Measurements from ENCODE around the gene C6. TPM values are rescaled to one million over a fixed set of nuclear protein-coding genes. Genes with fewer than 3 reads are reported as not detected.

C6 gene
- total RNA-seq, 1 donor from 2014 or later, result 9.8 TPM

DNA sequence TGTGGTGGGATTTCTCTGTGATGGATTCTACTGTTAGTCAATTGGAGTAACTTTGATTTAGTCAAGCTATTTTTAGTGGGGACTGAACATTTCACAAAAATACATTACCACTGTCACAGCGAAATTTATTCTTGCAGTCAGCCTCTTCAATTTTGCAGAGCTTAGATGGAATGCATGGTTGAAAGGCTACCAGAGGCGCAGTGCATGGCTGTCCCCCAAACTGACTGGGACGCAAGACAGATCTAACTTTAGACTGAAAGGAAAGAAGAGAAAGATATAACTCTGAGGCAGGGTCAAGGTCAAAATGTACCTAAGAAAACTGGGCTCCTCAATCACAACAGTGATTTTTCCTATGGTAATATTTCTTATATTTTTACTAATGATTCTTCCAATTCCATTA, 13.7 kb downstream of the C6 start:
- H3K4me1 ChIP-seq, result no peaks in the 10 kb centered on the region
- no peak overlapping the region for H3K27ac ChIP-seq
- DNase-seq (no peak), ATAC-seq (no peak)
- no peaks in the 10 kb centered on the region for H3K9me3 ChIP-seq
- no peaks in the 10 kb centered on the region for H3K36me3 ChIP-seq
- TF ChIP-seq, protein P1, sequence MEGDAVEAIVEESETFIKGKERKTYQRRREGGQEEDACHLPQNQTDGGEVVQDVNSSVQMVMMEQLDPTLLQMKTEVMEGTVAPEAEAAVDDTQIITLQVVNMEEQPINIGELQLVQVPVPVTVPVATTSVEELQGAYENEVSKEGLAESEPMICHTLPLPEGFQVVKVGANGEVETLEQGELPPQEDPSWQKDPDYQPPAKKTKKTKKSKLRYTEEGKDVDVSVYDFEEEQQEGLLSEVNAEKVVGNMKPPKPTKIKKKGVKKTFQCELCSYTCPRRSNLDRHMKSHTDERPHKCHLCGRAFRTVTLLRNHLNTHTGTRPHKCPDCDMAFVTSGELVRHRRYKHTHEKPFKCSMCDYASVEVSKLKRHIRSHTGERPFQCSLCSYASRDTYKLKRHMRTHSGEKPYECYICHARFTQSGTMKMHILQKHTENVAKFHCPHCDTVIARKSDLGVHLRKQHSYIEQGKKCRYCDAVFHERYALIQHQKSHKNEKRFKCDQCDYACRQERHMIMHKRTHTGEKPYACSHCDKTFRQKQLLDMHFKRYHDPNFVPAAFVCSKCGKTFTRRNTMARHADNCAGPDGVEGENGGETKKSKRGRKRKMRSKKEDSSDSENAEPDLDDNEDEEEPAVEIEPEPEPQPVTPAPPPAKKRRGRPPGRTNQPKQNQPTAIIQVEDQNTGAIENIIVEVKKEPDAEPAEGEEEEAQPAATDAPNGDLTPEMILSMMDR (IDR thresholded peaks at IDR 0.05), result no peak
- intact Hi-C loops (cut with DNase I), result no loop called here
- no peaks in the 10 kb centered on the region for H3K27me3 ChIP-seq (ENCODE audit: low read depth)
- no peak overlapping the region for H3K4me3 ChIP-seq

DNA sequence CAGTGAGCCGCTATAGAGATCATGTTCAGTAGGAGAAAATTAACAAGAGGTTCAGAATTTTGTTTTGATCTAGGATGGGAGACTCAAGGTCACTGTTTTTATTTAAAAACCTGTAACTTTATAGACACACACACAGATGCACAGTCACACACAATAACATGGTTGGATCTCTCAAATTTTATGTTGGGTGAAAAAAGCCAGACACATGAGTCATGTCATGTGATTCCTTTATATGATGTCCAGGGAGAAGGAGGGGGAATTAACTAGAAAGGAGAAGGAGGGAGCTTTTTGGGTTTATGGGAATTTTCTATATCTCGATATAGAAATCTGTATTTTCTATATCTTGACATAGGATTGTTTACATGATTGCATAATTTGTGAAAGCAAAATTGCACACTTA, 17.1 kb downstream of the C6 start:
- H3K36me3 ChIP-seq, result no peaks in the 10 kb centered on the region
- H3K4me1 ChIP-seq, result peaks cover 12% of the 10 kb centered on the region
- H3K4me3 ChIP-seq, result no peak overlapping the region
- H3K27me3 ChIP-seq (ENCODE audit: low read depth), result no peaks in the 10 kb centered on the region
- H3K27ac ChIP-seq, result no peak overlapping the region
- TF ChIP-seq, protein P1 (IDR thresholded peaks at IDR 0.05), result no peak
- intact Hi-C loops (cut with DNase I), result no loop called here
- H3K9me3 ChIP-seq, result no peaks in the 10 kb centered on the region
- no peak for DNase-seq
- no peak for ATAC-seq

DNA sequence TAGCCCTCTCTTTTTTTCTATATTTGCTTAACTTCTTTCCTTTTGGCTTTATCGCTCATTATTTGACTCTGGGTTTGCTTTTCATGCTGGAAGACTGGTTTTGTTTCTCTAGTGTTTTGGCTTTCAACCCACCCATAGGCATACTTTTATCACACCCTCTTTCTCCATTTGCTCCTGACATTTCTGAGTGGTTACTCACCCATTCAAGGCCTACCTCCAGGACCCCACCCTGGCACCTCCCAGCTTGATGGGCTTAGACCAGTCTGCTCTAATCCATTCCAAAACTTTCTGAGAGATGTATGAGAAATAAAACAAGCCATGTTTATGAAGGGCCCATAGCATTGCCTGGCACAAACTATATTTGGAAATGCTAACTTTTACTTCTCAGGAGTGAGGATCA, 18.1 kb downstream of the C6 start:
- intact Hi-C loops (cut with DNase I), result no loop called here
- ATAC-seq, result no peak
- H3K27ac ChIP-seq, result peak overlapping the region; percentile 39

DNA sequence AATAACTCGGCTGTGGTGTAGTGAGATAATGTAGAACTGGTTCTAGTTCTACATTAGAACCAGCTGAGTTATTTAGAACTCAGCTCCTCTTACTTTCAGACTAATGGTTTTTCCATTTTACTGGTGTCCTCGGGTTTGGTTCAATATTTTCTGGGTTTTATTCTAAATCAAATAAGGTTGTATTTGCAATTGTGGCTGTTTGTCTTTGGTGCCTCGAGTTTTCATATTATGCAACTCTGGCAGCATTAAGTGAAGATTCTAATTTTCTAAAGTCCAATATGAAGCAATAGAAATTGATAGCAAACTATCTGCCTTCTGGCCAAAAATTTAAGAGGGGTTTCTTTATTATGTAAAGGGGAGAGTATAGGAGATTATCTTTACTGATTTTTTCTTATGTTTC, 19.0 kb downstream of the C6 start:
- TF ChIP-seq, protein P1 (IDR thresholded peaks at IDR 0.05), result no peak
- Histone ChIP-seq H3K9me3 (no peaks in the 10 kb centered on the region), H3K27me3 (ENCODE audit: low read depth) (no peaks in the 10 kb centered on the region)

More for the DNA sequence above, 18.1 kb downstream of the C6 start:
- no peaks in the 10 kb centered on the region for H3K27me3 ChIP-seq (ENCODE audit: low read depth)
- DNase-seq, result no peak
- H3K4me1 ChIP-seq, result peaks cover 12% of the 10 kb centered on the region
- TF ChIP-seq, protein P1 (IDR thresholded peaks at IDR 0.05), result no peak
- H3K4me3 ChIP-seq, result no peak overlapping the region
- H3K36me3 ChIP-seq, result no peaks in the 10 kb centered on the region
- H3K9me3 ChIP-seq, result no peaks in the 10 kb centered on the region

GRCh38 chr5:41193456-41194205, 19.7 kb downstream of the C6 start:
- no peaks in the 10 kb centered on the region for H3K9me3 ChIP-seq
- ATAC-seq (peak; percentile 94 to 95), DNase-seq (peak; percentile 94)
- H3K27ac ChIP-seq, result peak overlapping the region; percentile 31
- TF ChIP-seq, protein P1 (IDR thresholded peaks at IDR 0.05), result no peak
- intact Hi-C loops (cut with DNase I), result no loop called here
- H3K4me1 ChIP-seq, result peaks cover 12% of the 10 kb centered on the region
- H3K36me3 ChIP-seq, result no peaks in the 10 kb centered on the region
- no peaks in the 10 kb centered on the region for H3K27me3 ChIP-seq (ENCODE audit: low read depth)
- no peak overlapping the region for H3K4me3 ChIP-seq

More for the DNA sequence above, 19.0 kb downstream of the C6 start:
- peaks cover 12% of the 10 kb centered on the region for H3K4me1 ChIP-seq
- intact Hi-C loops (cut with DNase I), result no loop called here
- no peaks in the 10 kb centered on the region for H3K36me3 ChIP-seq
- peak overlapping the region; percentile 39 for H3K27ac ChIP-seq
- ATAC-seq (no peak), DNase-seq (no peak)
- no peak overlapping the region for H3K4me3 ChIP-seq

All from lower lobe of right lung (tissue), 2 donors.